Measurements from ENCODE around the gene PNMA6E.

- TF ChIP-seq CTCF (IDR thresholded peaks at IDR 0.05) (no peak), POLR2A (IDR thresholded peaks at IDR 0.05) (no peak), EP300 (IDR thresholded peaks at IDR 0.05) (no peak)
Observed at GRCh38 chrX:153405426-153405825, 4.3 kb upstream of the PNMA6E start.
